GM12878 (cell line): ENCODE results near the gene LRRC37A3. TPM values are rescaled to one million over a fixed set of nuclear protein-coding genes. Genes with fewer than 3 reads are reported as not detected.
A peak's percentile ranks its signal among the peaks of the same experiment; 100 is the strongest.

Experiments used
- ASH2L ChIP-seq: fragments of 300-600, 200-600 bp; sonication (generic); IDR thresholded peaks from 2 replicates; pipeline ENCODE4 v1.6.1; 2017; ENCODE audit warnings: low read depth, mild to moderate bottlenecking, borderline replicate concordance
- BACH1 ChIP-seq: fragments of 450-650 bp; IDR thresholded peaks from 2 replicates; pipeline ENCODE4 v1.6.1; 2017; ENCODE audit warnings: mild to moderate bottlenecking, borderline replicate concordance
- CBX5 ChIP-seq: sonication (generic); IDR thresholded peaks from 2 replicates; pipeline ENCODE4 v1.6.1; 2016; ENCODE audit warnings: low read depth, moderate library complexity, mild to moderate bottlenecking, inconsistent platforms
- CREB1 ChIP-seq: IDR thresholded peaks from 2 replicates; pipeline ENCODE4 v1.6.1; 2012; ENCODE audit warnings: low read depth, mild to moderate bottlenecking, inconsistent platforms
- ESRRA ChIP-seq: IDR thresholded peaks from 2 replicates; pipeline ENCODE4 v1.6.1; 2012; ENCODE audit warnings: mild to moderate bottlenecking, low read length, improper control_type of control experiment
- NKRF ChIP-seq: fragments of 450-650 bp; conservative IDR thresholded peaks from 2 replicates; pipeline ENCODE4 v1.6.1; 2017; ENCODE audit warnings: mild to moderate bottlenecking, moderate library complexity
- PAX5 ChIP-seq: IDR thresholded peaks from 2 replicates; pipeline ENCODE4 v1.6.1; 2011; ENCODE audit warnings: low read depth, low read length, borderline replicate concordance
- POLR2AphosphoS5 ChIP-seq: IDR thresholded peaks from 2 replicates; pipeline ENCODE4 v1.6.1; 2011; ENCODE audit warnings: mild to moderate bottlenecking, low read length, inconsistent platforms
- RB1 ChIP-seq: fragments of 450-650 bp; formaldehyde crosslinking; IDR thresholded peaks from 2 replicates; pipeline ENCODE4 v1.6.1; 2017; ENCODE audit warnings: mild to moderate bottlenecking, borderline replicate concordance
- SP1 ChIP-seq: IDR thresholded peaks from one replicate; pipeline ENCODE4 v1.6.1; 2011; ENCODE audit warnings: low read depth, low read length
- TAF1 ChIP-seq: IDR thresholded peaks from 2 replicates; pipeline ENCODE4 v1.6.1; 2011; ENCODE audit warnings: mild to moderate bottlenecking, low read depth, low read length, borderline replicate concordance
- ZNF24 ChIP-seq: fragments of 450-650 bp; IDR thresholded peaks from 2 replicates; pipeline ENCODE4 v1.6.1; 2017; ENCODE audit warnings: antibody characterized with exemption, mild to moderate bottlenecking
- ZNF384 ChIP-seq: IDR thresholded peaks from 2 replicates; pipeline ENCODE4 v1.6.1; 2012; ENCODE audit warnings: low read depth, mild to moderate bottlenecking, low read length, improper control_type of control experiment, borderline replicate concordance
- polyA plus RNA-seq, 11 experiments: library from polyadenylated mRNA; depleted of rRNA in 4 of 11; unstranded in 6 of 11; stranded (reverse) in 5 of 11; fragments of >200 nt; fragmentation: Nextera tagmentation in 4 of 11; fragmentation: Illumina TruSeq in 1 of 11; extraction: Ambion mirVana in 4 of 11; extraction: Trizol in 1 of 11; gene quantifications; 1 replicate in 1 of 11; 2 replicates in 10 of 11; pipeline versions ENCODE4 v1.2.1 to v1.2.3, GENCODE V29; 2011 to 2016; ENCODE audit warnings: inconsistent platforms in 2 of 11, missing spikeins in 2 of 11, low read depth in 1 of 11
- total RNA-seq, 4 experiments: library from RNA; depleted of rRNA in 3 of 4; stranded (reverse); fragments of >200 nt in 3 of 4; fragmentation: Illumina TruSeq in 1 of 4; extraction: Trizol in 1 of 4; gene quantifications; 2 replicates each; pipeline versions ENCODE4 v1.2.1 to v1.2.3, GENCODE V29; 2013 to 2021
- TF ChIP-seq, protein P1 (sequence below): fragments of 450-650 bp; IDR thresholded peaks from 2 replicates; pipeline ENCODE4 v1.6.1; 2017; ENCODE audit warnings: mild to moderate bottlenecking, moderate library complexity
- TF ChIP-seq, protein P2 (sequence below): fragments of 450-650 bp; IDR thresholded peaks from 2 replicates; pipeline ENCODE4 v1.6.1; 2017; ENCODE audit warnings: mild to moderate bottlenecking, moderate library complexity

The LRRC37A3 gene
- total and polyA plus RNA-seq, 10 of the 15 experiments (the other 5 are each of a cell fraction or from before 2014, with no cell fraction given) = 0.18 to 10.0 (median 2.7) TPM

DNA sequence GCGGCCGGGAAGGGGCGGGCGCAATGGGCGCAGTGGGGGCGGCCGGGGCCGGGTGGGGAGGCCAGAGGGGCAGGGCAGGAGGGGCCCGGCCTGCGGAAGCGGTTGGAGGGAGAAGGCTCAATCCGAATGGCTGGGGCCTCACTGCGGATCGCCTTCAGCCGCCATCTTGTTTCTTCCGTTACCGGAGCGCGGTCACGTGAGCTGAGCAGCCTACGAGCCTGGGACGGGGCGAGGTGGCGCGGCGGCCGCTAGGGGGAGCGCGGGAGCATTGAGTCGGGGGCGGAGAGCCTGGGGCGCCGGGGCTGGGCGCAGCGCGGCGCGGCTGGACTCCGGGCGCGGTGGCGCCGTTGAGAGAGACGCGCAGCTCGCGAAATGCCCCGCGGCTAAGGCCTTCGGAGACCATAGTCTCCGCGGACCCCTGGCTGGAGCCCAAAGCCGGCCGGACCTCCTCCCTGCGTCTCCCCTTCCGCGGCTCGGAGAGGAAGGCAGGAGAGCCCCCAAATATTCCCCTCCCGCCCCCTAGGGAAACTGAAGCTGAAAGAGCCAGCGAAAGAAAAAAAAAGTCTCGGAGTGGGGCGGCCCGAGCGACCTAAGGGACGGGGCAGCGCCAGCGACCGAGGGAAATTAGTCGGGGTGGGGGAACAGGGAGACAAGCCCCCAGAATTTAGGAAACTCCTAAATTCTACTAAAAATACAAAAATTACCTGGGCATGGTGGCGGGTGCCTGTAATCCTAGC lies at the start of gene LRRC37A3 (continued):
- peak; percentile 81 for TF ChIP-seq CREB1
- 0 out of 2 replicates have a peak, but pooled peaks have one; percentile 58 for TF ChIP-seq ASH2L
- 0 out of 2 replicates have a peak, but pooled peaks have one; percentile 14 for TF ChIP-seq ZNF24
- TF ChIP-seq, protein P1, sequence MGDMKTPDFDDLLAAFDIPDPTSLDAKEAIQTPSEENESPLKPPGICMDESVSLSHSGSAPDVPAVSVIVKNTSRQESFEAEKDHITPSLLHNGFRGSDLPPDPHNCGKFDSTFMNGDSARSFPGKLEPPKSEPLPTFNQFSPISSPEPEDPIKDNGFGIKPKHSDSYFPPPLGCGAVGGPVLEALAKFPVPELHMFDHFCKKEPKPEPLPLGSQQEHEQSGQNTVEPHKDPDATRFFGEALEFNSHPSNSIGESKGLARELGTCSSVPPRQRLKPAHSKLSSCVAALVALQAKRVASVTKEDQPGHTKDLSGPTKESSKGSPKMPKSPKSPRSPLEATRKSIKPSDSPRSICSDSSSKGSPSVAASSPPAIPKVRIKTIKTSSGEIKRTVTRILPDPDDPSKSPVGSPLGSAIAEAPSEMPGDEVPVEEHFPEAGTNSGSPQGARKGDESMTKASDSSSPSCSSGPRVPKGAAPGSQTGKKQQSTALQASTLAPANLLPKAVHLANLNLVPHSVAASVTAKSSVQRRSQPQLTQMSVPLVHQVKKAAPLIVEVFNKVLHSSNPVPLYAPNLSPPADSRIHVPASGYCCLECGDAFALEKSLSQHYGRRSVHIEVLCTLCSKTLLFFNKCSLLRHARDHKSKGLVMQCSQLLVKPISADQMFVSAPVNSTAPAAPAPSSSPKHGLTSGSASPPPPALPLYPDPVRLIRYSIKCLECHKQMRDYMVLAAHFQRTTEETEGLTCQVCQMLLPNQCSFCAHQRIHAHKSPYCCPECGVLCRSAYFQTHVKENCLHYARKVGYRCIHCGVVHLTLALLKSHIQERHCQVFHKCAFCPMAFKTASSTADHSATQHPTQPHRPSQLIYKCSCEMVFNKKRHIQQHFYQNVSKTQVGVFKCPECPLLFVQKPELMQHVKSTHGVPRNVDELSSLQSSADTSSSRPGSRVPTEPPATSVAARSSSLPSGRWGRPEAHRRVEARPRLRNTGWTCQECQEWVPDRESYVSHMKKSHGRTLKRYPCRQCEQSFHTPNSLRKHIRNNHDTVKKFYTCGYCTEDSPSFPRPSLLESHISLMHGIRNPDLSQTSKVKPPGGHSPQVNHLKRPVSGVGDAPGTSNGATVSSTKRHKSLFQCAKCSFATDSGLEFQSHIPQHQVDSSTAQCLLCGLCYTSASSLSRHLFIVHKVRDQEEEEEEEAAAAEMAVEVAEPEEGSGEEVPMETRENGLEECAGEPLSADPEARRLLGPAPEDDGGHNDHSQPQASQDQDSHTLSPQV = peak; percentile 77; the same call in 1 of the 2 replicates
- peak; percentile 4; the same call in 1 of the 2 replicates for TF ChIP-seq ZNF384
- 0 out of 2 replicates have a peak, but pooled peaks have one; percentile 3 for TF ChIP-seq NKRF
- TF ChIP-seq RB1 = peak; percentile 57; the same call in 1 of the 2 replicates
- TF ChIP-seq POLR2AphosphoS5 = peak; percentile 68
- TF ChIP-seq ESRRA = 0 out of 2 replicates have a peak, but pooled peaks have one; percentile 17
- TF ChIP-seq TAF1 = peak; percentile 92
- peak; percentile 51; the same call in 1 of the 2 replicates for TF ChIP-seq PAX5
- TF ChIP-seq BACH1 = peak; percentile 57; the same call in 1 of the 2 replicates
- TF ChIP-seq, protein P2, sequence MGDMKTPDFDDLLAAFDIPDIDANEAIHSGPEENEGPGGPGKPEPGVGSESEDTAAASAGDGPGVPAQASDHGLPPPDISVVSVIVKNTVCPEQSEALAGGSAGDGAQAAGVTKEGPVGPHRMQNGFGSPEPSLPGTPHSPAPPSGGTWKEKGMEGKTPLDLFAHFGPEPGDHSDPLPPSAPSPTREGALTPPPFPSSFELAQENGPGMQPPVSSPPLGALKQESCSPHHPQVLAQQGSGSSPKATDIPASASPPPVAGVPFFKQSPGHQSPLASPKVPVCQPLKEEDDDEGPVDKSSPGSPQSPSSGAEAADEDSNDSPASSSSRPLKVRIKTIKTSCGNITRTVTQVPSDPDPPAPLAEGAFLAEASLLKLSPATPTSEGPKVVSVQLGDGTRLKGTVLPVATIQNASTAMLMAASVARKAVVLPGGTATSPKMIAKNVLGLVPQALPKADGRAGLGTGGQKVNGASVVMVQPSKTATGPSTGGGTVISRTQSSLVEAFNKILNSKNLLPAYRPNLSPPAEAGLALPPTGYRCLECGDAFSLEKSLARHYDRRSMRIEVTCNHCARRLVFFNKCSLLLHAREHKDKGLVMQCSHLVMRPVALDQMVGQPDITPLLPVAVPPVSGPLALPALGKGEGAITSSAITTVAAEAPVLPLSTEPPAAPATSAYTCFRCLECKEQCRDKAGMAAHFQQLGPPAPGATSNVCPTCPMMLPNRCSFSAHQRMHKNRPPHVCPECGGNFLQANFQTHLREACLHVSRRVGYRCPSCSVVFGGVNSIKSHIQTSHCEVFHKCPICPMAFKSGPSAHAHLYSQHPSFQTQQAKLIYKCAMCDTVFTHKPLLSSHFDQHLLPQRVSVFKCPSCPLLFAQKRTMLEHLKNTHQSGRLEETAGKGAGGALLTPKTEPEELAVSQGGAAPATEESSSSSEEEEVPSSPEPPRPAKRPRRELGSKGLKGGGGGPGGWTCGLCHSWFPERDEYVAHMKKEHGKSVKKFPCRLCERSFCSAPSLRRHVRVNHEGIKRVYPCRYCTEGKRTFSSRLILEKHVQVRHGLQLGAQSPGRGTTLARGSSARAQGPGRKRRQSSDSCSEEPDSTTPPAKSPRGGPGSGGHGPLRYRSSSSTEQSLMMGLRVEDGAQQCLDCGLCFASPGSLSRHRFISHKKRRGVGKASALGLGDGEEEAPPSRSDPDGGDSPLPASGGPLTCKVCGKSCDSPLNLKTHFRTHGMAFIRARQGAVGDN = peak; percentile 43
- TF ChIP-seq CBX5 = 0 out of 2 replicates have a peak, but pooled peaks have one; percentile 46
- TF ChIP-seq SP1 = peak; percentile 18
